Prostate gland (tissue), 2 donors: Measurements from ENCODE around the gene NPLOC4. TPM values are rescaled to one million over a fixed set of nuclear protein-coding genes. Genes with fewer than 3 reads are reported as not detected.

Experiments used
- DNase-seq: peaks from one replicate; pipeline ENCODE4 v3.0.0-alpha.2; 2019; ENCODE audit warnings: low spot score
- H3K27ac ChIP-seq, 2 donors: fragments of 200-600 bp; sonication (generic); 2 replicates each; pipeline ENCODE4 v1.5.1; 2017 to 2019
- H3K27me3 ChIP-seq: fragments of 200-600 bp; sonication (generic); replicated peaks from 2 replicates; pipeline ENCODE4 v1.5.1; 2019; ENCODE audit not compliant: insufficient read depth
- H3K36me3 ChIP-seq, 2 donors: fragments of 200-600 bp; sonication (generic); 1 replicate in 1 of 2; 2 replicates in 1 of 2; pipeline versions ENCODE4 v1.5.1 to v1.8.1; 2017 to 2019
- H3K4me1 ChIP-seq: fragments of 200-600 bp; sonication (generic); replicated peaks from 2 replicates; pipeline ENCODE4 v1.5.1; 2019
- H3K4me3 ChIP-seq, 2 donors: fragments of 200-600 bp; sonication (generic); 2 replicates each; pipeline ENCODE4 v1.5.1; 2017 to 2019
- H3K9me3 ChIP-seq: fragments of 200-600 bp; sonication (generic); 2 replicates; pipeline ENCODE4 v1.5.1; 2017
- POLR2A ChIP-seq: fragments of 450-650 bp; IDR thresholded peaks from one replicate; pipeline ENCODE4 v1.6.1; 2016; ENCODE audit warnings: antibody characterized with exemption, mild to moderate bottlenecking
- POLR2AphosphoS5 ChIP-seq: sonication (generic); formaldehyde crosslinking; IDR thresholded peaks from one replicate; pipeline ENCODE4 v1.6.1; 2017; ENCODE audit warnings: antibody characterized with exemption
- WGBS: methylation state at CpG from one replicate; pipeline ENCODE4 v1.1.5; 2018; 5-methylcytosine and 5-hydroxymethylcytosine counted together
- intact Hi-C: fragments of 100-400 bp; cut with DNase I; formaldehyde crosslinking; loops from one replicate; pipeline ENCODE4 v1.14.2; 2022
- total RNA-seq, 2 donors: library from RNA; depleted of rRNA; stranded (reverse); fragments of >200 nt; gene quantifications; one replicate each; pipeline ENCODE4 v1.1.0, GENCODE V29; 2016
- TF ChIP-seq, protein P1 (sequence below), 4 experiments: fragments of 200-600 bp in 2 of 4; fragments of 450-650 bp in 2 of 4; sonication (generic) in 2 of 4; IDR thresholded peaks; 1 replicate in 3 of 4; 2 replicates in 1 of 4; pipeline ENCODE4 v1.5.1; 2016 to 2019; ENCODE audit warnings: antibody characterized with exemption in 4 of 4, mild to moderate bottlenecking in 2 of 4, moderate library complexity in 2 of 4

Gene NPLOC4
- total RNA-seq, 2 donors from 2014 or later: 40.1 to 84.8 TPM

DNA sequence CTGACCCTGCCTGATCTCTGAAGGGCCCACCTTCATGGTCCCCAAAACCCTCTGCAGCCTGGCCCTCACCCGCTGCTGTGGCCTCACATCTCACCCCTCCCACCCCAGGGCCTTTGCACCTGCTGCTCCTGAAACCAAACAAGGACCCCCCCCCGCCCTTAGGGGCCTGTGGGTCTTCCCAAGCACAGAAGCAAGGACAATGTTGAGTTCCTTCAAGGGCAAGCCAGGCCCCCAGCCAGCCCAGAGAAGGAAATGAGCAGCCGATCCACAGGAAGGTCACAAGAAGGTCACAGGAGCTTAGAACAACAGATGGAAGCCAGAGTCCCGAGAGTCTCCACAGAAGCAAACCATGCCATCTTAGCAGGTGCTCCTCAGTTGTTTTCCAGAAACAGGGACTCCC lies 19.9 kb upstream of the NPLOC4 start:
- 63% methylated on average over 4 of the region's 4 CpGs for WGBS
- H3K27me3 ChIP-seq: no peaks in the 10 kb centered on the region
- no peak for DNase-seq
- no peaks in the 10 kb centered on the region for H3K4me1 ChIP-seq
- intact Hi-C loops: no loop called here
- H3K9me3 ChIP-seq: no peaks in the 10 kb centered on the region
- H3K36me3 ChIP-seq: no peaks in the 10 kb centered on the region
- H3K4me3 ChIP-seq: no peak overlapping the region
- TF ChIP-seq POLR2AphosphoS5: no peak
- no peak for TF ChIP-seq POLR2A
- TF ChIP-seq, protein P1, sequence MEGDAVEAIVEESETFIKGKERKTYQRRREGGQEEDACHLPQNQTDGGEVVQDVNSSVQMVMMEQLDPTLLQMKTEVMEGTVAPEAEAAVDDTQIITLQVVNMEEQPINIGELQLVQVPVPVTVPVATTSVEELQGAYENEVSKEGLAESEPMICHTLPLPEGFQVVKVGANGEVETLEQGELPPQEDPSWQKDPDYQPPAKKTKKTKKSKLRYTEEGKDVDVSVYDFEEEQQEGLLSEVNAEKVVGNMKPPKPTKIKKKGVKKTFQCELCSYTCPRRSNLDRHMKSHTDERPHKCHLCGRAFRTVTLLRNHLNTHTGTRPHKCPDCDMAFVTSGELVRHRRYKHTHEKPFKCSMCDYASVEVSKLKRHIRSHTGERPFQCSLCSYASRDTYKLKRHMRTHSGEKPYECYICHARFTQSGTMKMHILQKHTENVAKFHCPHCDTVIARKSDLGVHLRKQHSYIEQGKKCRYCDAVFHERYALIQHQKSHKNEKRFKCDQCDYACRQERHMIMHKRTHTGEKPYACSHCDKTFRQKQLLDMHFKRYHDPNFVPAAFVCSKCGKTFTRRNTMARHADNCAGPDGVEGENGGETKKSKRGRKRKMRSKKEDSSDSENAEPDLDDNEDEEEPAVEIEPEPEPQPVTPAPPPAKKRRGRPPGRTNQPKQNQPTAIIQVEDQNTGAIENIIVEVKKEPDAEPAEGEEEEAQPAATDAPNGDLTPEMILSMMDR (IDR thresholded peaks at IDR 0.05): no peak
- H3K27ac ChIP-seq: no peak overlapping the region

DNA sequence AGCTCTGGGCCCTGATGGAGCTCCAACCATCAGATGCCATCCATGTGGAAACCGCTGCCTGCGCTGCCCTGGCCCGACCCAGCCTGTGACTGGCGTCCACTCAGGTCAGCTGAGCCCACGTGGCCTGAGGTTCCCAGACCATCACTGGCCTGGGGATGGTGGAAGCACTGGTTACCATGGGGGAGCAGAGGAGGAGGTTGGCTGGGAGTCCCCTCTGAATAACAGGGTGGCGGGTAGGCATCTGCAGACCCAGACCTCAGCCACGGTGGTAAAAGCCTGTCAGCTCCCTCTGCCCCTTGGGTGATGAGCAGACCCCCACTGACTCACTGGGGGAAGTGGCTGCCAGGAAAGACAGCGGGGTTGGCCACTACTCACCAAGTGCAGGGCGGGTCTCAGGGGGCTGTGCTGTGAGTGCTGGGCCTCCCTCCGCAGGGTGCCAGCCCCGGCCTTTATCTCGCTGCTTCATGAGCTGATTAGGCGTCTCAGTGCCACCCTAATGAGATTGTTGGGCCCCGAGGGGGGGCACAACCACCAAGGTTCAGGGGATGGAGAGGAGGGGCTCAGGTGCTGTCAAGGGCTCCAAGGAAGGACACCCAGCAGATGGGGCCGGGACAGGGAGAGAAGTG lies 19.3 kb upstream of the NPLOC4 start, which contains the start of gene PDE6G:
Gene PDE6G (minus strand): TSS at position 425 of the 626 bp plus-strand sequence. CDS start 3,237 bp downstream, outside the sequence.
- intact Hi-C loops: no loop called here
- TF ChIP-seq, protein P1 (IDR thresholded peaks at IDR 0.05): no peak
- TF ChIP-seq POLR2A: no peak
- no peak for TF ChIP-seq POLR2AphosphoS5
- no peaks in the 10 kb centered on the region for H3K27me3 ChIP-seq
- H3K36me3 ChIP-seq: no peaks in the 10 kb centered on the region
- no peaks in the 10 kb centered on the region for H3K4me1 ChIP-seq
- DNase-seq: no peak
- H3K27ac ChIP-seq: no peak within 1 kb of the TSS
- H3K4me3 ChIP-seq: no peak within 1 kb of the TSS
- 80% methylated on average over 15 of the region's 15 CpGs for WGBS
- H3K9me3 ChIP-seq: no peaks in the 10 kb centered on the region

DNA sequence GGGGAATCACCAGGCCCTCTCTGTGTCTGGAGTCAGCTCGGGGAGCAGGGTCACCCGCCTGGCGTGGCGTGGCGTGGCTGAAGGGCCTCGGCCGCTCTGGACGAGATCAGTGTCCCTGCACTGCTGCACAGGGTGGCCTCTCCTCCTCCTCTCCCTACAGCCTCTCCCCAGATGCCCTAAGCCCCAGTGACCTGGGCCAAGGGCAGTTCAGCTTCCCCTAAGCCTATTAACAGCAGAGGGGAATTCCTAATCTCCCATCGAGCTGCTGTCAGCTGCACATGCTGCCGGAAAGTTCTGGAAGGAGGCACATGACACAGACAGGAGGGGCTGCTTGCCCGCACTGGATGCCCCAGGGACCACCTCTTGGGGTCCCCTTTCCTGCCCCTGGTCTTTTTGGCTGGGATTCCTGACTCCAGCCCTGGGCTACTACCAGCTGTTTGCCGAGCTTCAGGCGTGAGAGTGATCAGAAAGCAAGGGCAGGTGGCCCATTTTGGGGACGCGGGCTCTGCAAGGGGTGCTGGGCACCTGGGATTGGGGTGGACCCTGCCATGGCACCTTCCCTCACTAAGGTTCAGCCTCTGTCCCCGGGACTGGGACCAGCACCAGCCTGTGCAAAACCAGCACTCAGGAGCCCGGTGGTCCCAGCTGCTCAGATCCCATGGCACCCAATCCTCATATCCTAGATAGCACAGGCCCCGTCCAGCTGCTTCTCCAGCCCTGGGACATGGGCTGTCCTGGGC lies 18.6 kb upstream of the NPLOC4 start:
- Histone ChIP-seq H3K4me3 (no peak overlapping the region), H3K27me3 (no peaks in the 10 kb centered on the region)
- 81% methylated on average over 18 of the region's 18 CpGs for WGBS

DNA sequence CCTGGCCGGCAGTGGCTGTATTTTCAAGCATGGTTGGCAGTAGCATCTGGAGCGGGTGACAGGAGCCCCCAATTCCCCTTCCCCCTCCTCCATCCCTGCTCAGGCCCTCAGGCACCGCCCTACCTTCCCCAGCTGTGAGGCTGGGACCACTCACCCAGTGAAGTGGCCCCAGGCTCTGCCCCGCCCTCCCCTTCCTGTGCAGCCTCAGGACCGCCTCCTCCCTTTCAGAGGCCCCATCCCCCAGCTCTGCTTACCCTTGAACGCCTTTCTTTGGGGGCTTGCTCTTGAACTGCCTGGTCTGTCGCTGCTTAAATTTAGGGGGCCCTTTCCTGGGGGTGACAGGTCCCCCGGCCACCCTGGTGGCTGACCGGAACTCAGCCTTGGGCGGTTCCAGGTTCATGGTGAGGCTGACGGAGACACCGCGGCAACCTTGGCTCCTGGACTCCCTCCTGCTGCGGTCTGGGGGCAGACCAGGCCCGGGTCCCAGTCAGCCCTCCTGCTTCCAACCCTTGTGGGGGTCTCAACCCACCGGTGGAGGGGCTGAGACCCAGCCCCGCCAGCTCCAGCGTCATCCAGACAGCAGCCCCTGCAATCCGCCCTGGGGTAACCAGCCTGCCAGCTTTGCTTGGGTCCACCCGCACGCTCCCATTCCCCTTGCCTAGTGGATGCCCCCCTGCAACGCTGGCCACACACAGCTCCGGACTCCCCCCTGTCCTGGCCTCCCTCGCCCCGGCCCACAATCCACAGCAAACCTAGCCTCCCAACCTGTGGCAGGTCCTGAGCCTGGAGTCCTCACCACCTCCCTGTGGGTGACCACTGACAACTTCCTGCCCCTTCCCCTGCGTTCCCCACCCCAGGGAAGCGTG lies 16.2 kb upstream of the NPLOC4 start:
- Histone ChIP-seq H3K4me3 (no peak overlapping the region), H3K4me1 (no peaks in the 10 kb centered on the region), H3K27ac (no peak overlapping the region), H3K27me3 (peaks cover 9% of the 10 kb centered on the region), H3K36me3 (no peaks in the 10 kb centered on the region), H3K9me3 (no peaks in the 10 kb centered on the region)
- WGBS: 29% methylated on average over 27 of the region's 27 CpGs
- intact Hi-C loops: no loop called here
- TF ChIP-seq, protein P1 (IDR thresholded peaks at IDR 0.05): no peak
- TF ChIP-seq POLR2A (no peak), POLR2AphosphoS5 (no peak)
- DNase-seq: no peak

More for the DNA sequence above, 18.6 kb upstream of the NPLOC4 start:
- Histone ChIP-seq H3K36me3 (no peaks in the 10 kb centered on the region), H3K4me1 (no peaks in the 10 kb centered on the region), H3K9me3 (no peaks in the 10 kb centered on the region), H3K27ac (no peak overlapping the region)
- DNase-seq: no peak
- TF ChIP-seq, protein P1 (IDR thresholded peaks at IDR 0.05): no peak
- no peak for TF ChIP-seq POLR2A
- no peak for TF ChIP-seq POLR2AphosphoS5
- intact Hi-C loops: no loop called here
